HG03442 (cell line): Measurements from ENCODE around the gene CELF2.

Experiments used
- ATAC-seq: cut with Tn5 transposase; IDR thresholded peaks from one replicate; pipeline ENCODE4 v1.9.1; 2021; ENCODE audit warnings: mild to moderate bottlenecking, moderate library complexity; ENCODE audit not compliant: unreplicated experiment

The CELF2 gene

DNA sequence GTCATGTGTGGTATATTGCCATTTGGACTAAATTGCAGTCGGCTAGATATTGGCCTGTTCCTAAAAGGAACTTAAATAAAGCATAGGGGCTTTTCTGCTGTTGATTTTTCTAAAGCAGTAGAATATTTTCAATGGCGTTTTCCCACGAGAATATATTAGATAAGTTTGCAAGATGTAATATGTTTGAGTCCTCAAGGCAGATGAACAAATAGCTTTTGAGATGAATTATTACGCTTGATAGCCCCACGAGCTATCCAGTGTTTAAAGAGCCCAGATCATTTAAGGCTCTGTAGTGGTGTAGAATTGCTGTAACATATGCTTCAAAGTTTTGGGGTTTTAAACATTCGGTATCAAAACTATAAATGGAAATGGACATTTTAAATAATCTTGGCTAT lies 2.9 kb downstream of the CELF2 start:
- ATAC-seq: no peak

DNA sequence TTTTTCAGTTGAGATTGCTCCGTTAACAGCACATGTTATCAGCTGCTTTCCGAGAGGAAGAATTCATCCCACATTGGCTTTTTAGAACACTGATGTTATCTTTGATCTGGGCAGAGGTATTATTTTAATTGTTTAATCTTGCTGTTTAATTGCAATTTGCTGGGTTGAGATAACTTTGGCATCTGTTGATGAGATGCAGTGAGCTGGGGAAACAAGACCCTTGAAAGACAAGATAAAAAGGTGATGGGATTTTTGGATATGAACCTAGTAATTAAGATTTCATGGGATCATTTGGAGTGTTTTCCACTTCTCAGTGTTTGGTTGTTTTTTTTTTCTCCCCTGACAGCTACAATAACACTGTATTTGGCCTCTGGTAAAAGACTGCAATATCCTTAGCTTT lies 4.5 kb downstream of the CELF2 start:
- ATAC-seq: no peak

DNA sequence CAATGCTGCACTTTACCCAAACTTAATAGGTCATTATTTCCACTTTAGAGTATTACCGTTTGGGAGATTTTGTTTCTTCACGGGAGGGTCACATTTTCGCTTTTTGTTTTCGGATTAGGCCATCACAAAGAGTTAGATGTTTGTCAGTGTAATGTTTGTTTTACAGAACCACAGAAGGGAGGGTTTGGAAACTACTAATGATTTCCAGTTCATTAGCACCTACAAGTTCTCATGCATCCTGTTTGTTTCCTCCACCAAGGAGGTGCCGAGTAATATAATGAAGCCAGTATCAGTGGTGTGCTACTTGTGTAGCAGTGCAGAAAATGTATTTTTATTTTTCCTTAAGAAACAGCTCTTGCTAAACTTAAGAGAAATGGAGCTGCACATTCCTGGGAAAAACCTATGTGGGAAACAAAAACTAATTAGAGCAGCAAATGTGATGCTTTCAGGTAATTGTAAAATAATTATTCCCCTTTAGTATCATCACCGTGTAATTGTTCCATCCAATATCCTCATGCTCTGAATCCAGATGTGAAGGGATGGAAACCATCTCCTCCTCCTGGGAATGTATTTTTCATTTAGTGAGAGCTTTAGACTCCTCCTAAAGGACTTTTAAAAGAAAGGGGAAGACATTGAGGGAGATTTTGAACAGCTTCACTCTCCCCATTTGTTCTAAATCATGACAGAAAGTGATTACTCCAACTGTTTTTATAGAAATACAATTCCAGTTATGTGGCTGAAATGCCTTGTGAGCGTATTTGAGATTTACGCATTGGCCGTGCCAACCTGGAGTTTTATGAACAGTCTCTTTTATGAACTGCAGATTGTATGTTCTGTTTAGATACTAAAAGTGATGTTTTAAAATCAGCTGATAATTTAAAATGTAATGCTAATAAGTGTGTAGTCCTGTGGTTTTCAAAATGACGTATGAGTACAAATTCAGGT lies 5.6 kb downstream of the CELF2 start:
- ATAC-seq: no peak

DNA sequence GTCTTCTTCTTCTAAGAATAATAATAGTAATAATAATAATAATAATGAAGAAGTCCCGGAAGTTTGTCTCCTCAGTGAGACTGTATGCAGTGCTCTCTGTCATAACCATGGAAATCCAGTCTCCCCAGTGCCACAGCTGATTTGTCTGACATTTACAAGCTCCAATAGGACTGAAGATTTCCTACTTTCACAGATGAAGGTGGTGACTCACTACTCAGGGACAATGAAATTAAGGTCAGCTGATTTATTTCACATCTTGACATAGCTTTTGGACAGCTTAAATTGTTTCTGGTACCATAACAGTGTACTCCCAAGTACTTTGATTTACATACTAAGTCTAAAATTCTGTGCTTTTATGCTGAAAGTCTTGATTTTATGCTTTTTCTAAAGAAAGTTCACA lies 6.9 kb downstream of the CELF2 start:
- ATAC-seq: no peak

DNA sequence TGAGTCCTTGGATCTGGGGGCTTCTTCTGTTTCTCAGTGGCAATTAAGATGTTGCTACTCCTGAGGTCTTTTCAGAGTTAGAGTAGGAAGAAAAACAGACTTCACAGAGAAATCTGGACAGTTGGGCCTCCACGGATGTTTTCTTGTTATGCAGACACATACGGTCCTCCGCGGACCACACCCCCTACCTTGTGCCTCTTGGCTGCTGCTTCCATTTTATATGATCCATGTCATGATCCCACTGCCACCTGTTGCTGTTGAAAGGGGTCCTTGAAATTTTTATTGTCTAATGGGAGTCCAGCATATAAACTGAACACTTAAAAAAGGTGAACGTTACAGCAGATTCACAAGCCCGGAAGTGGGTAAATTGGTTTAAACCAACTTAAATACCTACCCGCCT lies 8.3 kb downstream of the CELF2 start:
- no peak for ATAC-seq

DNA sequence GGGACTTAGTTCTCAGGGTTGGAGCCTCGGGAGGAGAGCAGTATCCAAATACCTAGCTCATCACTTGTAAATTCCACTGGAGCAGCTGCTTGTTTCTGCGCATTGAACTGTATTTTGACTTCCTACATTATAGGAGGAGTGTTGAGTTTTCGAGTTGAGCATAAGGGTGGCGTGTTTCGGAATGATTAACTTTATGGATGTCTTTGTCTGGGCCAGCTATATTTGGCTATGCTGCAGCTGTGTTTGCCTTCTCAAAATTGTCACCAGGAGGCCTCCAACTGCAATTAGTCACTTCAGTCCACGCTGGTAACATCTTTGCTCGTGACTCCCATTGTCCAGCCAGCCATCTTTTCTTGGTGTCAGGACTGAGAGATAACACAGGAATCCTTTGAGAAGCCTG lies 9.1 kb downstream of the CELF2 start:
- ATAC-seq: no peak

DNA sequence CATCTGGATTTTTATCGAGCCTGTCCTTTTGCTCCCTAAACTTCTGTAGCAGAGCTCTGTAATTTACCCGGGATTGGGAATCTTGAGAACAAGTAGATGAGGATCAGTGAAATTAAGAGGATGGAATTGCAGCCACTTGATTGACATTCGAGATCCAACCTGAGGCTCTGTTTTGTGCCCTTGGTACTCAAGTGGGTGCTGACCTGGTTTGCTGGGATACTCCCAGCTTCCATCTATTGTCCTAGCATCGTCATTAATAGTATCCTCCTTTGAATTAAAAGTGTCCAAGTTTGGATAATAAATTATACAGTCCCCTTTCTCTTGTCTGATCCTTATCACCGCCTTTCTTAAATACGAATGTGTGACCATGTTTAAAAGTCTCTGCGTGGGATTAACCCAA lies 17.1 kb downstream of the CELF2 start:
- no peak for ATAC-seq

DNA sequence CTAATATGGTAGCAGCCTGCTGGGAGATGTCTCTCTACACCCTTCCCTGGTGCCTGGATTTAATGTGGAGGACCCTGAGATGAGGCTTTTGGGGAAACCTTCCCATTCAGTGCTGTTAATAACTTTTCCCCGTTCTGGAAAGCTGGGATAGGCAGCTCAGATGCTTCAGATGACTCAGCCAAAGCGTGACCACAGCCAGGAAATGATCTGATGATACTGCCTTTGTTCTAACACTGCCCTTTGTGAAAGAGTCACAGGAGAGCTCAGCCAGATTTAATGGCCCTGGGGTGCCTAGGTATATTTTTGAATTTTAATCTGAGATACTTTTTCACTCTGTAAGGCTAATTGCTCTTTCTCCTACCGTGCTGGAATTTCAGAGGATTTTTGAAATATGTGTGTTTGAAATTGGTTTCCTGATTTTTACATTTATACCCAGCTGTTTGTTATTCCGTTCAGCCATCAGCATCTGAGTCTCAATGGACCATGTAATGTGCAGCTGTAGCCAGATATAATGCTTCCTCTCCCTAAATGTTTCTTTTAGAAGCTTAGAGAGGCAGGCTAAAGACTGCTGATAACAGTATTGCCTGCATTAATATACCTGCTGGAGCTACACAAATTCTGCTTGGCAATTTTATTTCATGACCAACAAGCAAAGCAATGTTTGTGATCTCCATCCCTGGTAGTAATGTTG lies 17.8 kb downstream of the CELF2 start:
- no peak for ATAC-seq

DNA sequence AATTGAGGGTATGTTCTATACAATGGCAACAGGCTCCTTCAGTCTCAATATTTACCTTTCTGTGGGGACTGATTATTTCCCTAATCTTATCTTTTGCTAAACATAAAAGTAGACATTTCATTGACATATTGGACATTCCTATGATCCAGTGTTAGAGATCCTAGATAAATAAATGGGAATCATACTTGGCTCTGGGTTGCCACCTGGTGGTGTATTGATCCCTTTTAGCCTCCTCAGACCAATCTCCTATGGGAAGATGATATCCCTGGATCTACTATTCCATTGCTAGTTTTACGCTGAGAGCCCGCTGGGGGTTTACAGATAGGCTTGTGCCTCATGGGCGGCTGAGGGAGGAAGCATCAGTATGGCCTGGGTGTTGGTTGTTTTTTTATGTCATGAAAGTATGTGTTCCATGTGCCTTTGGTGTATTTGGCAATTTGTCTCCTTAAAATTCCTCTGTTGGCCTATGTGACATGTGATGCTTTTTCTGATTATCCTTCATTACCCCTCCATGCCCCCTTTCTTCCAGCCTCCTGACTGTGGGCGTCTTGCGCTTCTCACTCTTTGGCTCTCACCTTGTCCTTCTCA lies 18.8 kb downstream of the CELF2 start:
- ATAC-seq: no peak

DNA sequence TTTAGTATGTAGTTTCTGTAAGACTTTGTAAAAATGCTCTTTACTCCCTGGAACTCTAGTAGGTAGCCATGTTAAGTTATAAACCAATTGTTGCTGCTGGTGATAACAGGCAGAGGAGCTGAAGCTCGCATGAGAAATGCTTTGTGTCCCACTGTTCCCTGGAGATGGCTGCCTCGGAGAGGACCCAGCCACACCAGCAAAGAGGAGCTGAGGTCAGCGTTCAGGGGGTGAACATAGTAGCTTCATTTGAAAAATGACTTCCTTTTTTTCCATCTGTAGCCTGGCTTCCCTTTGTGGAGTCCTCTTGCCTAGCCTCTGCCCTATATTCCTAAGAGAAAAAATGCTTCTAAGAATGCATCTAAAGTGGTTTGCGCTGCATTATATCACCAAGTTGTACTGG lies 20.3 kb downstream of the CELF2 start:
- ATAC-seq: no peak

DNA sequence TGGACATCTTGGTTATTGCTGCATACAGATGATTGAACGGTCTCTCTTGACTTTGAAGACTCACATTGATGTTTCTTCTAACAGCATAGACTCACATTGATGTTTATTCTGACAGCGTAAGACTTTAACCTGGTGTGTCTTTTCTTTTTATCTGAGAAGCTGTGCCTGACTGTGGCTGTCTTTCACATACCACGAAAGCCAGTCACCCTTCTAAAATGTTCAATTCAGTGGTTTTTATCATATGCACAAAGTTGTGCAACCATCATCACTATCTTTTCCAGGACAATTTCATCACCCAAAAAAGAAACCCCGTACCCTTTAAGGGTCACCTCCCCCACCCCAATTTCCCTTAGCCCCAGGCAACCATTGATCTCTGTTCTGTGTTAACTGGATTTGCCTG lies 24.7 kb downstream of the CELF2 start:
- no peak for ATAC-seq

DNA sequence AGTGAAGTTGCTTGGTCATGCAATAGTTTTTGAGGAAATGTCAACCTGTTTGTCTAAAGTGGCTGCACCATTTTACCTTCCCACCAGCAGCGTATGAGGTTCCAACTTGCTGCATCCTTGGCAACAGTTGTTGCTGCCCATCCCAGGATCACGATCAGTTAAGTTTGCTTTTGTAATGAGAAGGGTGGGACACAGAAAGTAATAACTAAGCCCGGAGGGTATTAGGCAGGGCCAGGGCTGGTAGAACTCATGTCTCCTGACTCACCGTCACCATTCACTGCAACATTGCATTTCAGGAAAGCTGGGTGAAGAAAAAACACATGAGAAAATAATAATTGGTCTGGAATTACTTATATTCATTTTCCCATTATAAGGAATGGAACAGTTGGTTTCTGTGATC lies 25.4 kb downstream of the CELF2 start:
- ATAC-seq: no peak

DNA sequence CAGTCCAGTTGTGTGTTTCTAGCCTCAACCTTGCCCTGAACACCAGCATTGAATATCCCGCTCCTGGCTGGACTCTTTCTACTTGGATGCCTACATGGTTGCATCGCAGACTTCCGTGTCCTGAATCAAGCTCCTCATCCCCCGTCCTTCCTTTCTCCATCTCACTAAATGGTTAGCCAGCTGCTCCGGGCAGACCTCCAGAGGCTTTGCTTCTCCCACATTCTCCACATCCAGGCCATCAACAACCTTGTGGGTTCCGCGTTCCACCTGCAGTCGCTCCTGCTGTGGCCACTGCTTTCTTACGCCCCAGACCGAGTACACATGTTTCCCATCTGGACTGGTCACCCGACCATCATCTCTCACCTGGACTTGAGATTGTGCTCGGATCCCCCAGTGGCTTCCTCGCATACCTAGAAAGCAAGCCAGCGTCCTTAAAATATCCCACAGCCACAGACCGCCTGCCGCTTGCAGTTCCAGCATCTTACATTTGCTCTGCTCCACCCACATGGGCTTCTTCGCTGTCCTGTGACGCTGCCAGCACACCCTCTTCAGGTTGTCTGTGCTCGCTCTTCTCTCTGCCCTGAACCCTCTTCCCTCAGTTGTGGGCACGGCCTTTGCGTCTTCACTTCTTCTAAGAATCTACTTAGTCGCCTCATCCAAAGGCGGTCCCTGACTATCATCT lies 25.9 kb downstream of the CELF2 start:
- no peak for ATAC-seq

DNA sequence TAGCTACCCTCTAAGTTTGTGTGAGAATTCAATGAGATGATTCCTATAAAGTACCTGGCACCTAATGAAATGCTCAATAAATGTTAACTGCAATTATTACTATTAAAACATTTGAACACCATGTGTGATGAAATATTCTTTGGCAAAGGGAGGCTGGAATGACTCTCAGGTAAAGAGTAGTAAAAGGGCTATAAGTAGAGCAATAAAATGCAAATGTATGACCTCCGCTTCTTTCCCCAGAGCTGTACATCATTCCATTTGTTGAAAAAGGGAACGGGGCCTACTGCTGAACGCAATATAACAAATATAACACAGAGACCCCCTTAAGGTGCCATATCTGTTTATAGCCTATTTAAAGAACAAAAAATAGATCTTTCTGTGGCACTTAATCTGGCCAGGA lies 27.8 kb downstream of the CELF2 start:
- no peak for ATAC-seq

DNA sequence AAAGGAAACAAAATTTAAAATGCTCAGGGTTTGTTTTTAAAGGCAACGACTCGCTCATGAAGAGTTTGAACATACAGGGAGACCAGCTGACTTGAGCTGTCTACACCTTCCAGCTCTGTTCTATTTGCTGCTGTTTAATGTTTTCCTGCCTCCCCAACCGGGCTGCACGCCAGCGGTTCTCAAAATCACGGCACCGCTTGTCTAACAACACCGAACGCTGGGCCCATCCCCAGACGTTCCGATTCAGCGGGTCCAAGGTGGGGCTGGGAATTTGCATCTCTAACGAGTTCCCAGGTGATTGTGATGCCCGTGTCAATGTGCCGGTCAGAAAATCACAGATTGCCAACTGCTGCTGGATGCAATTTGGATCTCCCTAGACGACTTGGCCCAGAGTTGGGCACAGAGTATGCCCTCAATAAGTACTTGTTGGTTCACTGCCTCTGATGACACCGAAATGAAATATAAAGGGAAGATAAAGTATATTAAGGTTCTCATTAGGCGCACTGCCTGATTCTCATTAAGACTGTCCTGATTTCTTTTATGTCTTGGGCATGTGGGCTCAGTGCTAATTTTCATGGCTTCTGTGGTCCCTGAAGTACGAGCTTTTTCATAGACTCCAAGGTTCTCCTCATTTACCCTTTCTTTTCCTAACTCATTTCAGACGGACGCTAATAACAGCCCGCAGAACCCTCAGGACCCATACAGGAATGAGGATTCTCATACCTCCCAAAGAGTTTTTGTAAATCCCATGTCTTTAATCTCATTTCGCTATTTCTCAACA lies 28.5 kb downstream of the CELF2 start:
- ATAC-seq: no peak

DNA sequence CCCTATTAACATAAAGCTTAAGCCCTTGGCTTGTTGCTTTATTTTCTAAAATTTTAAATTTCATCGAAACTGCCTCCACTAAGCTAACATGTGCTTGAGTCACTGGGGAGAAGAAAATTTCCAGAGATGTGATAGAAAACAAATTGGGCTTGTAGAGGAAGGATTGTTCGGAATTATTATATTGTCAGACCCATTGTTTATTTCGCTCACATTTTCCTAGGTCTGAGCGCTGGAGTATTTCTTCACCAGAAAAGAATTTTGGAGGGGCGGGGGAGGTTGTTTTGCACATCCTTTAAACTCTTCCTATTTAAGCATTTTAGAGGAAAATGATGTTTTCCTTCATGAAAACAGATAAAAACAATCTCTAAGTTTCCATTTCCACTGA lies 29.1 kb downstream of the CELF2 start:
- no peak for ATAC-seq

DNA sequence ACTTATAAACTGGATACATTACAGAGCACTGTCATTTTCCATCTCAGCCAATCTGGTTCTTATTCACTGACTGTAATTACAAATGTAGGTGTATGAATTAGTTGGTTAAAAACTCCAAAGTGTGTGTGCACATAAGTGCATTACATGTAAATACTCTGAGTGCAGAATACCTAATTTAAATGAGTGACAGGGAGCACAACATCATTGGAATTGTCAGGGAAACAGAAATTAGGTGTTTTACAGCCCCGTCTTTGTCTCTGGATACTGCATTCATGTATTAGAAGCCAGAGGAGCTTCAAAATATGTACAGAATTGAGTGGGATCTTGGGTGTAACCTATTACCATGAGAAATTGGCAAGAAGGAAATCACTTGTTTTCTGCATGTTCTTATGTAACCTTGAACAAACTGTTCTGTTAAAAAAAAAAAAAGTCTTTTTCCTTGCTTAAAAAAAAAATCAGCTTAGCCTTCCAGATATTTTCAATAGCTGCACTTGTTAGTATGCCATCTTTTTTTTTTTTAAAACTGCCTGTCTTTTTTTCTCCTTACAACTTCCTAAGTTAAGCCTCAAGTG lies 31.1 kb downstream of the CELF2 start:
- no peak for ATAC-seq

DNA sequence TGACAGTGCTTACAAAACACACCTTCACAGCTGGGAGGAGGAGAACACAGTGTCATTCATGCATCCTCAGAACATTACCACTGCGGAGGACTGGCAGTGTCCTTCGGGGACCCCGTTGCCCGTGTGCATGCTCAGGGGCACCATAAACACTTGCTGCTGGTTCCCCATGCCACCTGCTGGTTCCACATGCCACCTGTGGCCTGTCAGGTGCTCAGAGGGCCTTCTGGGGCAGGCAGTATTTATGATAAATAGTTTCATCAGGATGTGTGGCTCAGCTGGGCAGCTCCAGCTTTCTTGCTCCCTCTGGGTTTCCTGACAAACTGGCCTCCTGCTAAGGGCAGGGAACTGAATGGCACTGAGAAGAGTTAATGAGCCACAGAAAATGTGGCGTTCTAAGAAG lies 32.1 kb downstream of the CELF2 start:
- ATAC-seq: no peak

DNA sequence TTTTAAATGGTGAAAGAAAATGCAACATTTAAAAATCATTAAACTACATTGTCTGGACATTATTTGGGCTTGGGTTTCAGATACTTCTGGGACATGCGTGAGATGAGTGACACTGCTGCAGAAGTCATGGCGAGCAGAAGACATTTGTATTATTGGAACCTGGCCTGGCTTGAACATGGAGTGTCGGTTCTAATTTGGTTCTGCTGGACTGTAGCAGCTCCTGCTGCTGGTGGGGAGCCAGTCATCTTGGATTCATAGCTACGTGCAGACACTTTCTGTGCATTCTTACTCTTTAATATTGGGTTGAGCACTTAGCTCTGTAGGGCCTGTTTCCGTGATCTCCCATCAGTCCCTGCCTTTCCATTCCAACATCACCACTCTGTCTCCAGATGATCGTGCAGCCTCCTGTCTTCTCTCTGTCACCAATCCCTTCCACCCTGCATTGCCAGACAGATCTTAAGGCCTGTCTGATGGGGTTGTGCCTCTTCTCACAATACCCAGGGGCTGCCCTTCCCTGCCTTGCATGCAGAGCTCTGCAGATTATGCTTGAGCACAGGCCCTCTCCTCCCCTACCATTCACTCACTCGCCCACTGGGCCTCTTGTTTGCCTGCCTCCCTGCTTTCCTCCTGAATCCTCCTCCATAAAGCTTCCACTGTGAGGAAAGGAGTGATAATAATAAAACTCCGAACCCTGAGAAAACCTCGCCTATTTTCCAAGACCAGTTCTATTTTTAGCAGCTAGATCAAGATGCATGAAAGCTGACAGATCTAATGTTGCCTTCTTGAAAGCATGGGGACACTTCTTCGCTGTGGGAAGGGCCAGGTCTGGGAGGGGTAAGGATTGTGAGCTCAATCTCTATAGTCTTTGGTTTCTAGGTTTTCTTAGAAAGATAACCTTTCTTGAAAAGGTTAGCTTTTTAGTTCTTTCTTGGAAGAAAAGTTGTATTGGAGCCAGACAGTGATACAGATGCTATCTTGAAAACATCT lies 32.9 kb downstream of the CELF2 start:
- ATAC-seq: no peak
